Fibroblast of skin of abdomen (primary cell): Measurements from ENCODE around the gene ATP8B1.
A peak's percentile ranks its signal among the peaks of the same experiment; 100 is the strongest.

Source experiments
- DNase-seq: peaks from one replicate; pipeline ENCODE4 v3.0.0-alpha.2; 2013

ATP8B1 gene

GRCh38 chr18:57819119-57819518 is 16.0 kb upstream of the ATP8B1 start:
- DNase-seq: no peak

- no peak for DNase-seq
These were observed 13.3 kb upstream of the ATP8B1 start for GRCh38 chr18:57816208-57816954.

GRCh38 chr18:57814555-57814954 is 11.4 kb upstream of the ATP8B1 start:
- no peak for DNase-seq

- peak; percentile 98 for DNase-seq
These were observed 10.1 kb upstream of the ATP8B1 start for GRCh38 chr18:57813245-57813644.

- DNase-seq: no peak
These were observed 9.0 kb upstream of the ATP8B1 start for GRCh38 chr18:57812126-57812477.

- no peak for DNase-seq
These were observed 8.5 kb upstream of the ATP8B1 start for GRCh38 chr18:57811477-57812125.

- no peak for DNase-seq
These were observed 6.1 kb upstream of the ATP8B1 start for GRCh38 chr18:57809190-57809589.

GRCh38 chr18:57807336-57808117 is 4.4 kb upstream of the ATP8B1 start:
- peak; percentile 82 for DNase-seq

- DNase-seq: peak; percentile 77
These were observed 3.8 kb upstream of the ATP8B1 start for GRCh38 chr18:57806978-57807285.

- no peak for DNase-seq
These were observed 3.3 kb upstream of the ATP8B1 start for GRCh38 chr18:57806201-57806977.

- DNase-seq: no peak
These were observed 2.0 kb upstream of the ATP8B1 start for GRCh38 chr18:57805117-57805516.

GRCh38 chr18:57804557-57804956 is 1.4 kb upstream of the ATP8B1 start:
- no peak for DNase-seq

GRCh38 chr18:57802213-57803102 is 657 bp downstream of the ATP8B1 start:
- no peak for DNase-seq

GRCh38 chr18:57801761-57802212 is 1.3 kb downstream of the ATP8B1 start:
- no peak for DNase-seq

- no peak for DNase-seq
These were observed 1.8 kb downstream of the ATP8B1 start for GRCh38 chr18:57801325-57801724.

GRCh38 chr18:57798713-57799373 is 4.3 kb downstream of the ATP8B1 start:
- DNase-seq: no peak

- DNase-seq: no peak
These were observed 5.9 kb downstream of the ATP8B1 start for GRCh38 chr18:57797209-57797651.

GRCh38 chr18:57794951-57795728 is 8.0 kb downstream of the ATP8B1 start:
- no peak for DNase-seq

GRCh38 chr18:57793302-57793986 is 9.7 kb downstream of the ATP8B1 start:
- DNase-seq: no peak
